WTC11 (cell line): ENCODE data around the gene PRRX1.

Experiments
- GABPB1 ChIP-seq: sonication (generic); formaldehyde crosslinking; IDR thresholded peaks from 2 replicates; pipeline ENCODE4 v1.8.1; 2023; ENCODE audit warnings: mild to moderate bottlenecking, missing genetic modification reagents
- ZNF532 ChIP-seq: fragments of 250-450 bp; sonication (Bioruptor Pico); IDR thresholded peaks from 2 replicates; pipeline ENCODE4 v1.9.0; 2021; ENCODE audit warnings: mild to moderate bottlenecking, borderline replicate concordance

GRCh38 chr1:170671629-170671963 is 7.7 kb downstream of the PRRX1 start:
- TF ChIP-seq GABPB1 (CRISPR knock-in tag) (no peak), ZNF532 (no peak)
